HepG2 (cell line): ENCODE data around the gene SLC25A45. TPM values are rescaled to one million over a fixed set of nuclear protein-coding genes. Genes with fewer than 3 reads are reported as not detected.

Experiments used
- AGO1 ChIP-seq: fragments of 200-400 bp; formaldehyde crosslinking; IDR thresholded peaks from 2 replicates; pipeline ENCODE4 v1.6.1; 2017; ENCODE audit warnings: mild to moderate bottlenecking, low read depth, low read length, moderate library complexity; ENCODE audit not compliant: poor library complexity, severe bottlenecking
- AGO2 ChIP-seq: fragments of 200-400 bp; formaldehyde crosslinking; optimal IDR thresholded peaks from 2 replicates; pipeline ENCODE3; 2017; ENCODE audit warnings: mild to moderate bottlenecking, low read depth, low read length, moderate library complexity
- ATF7 ChIP-seq, 2 experiments: fragments of 450-650 bp in 1 of 2; sonication (generic) in 1 of 2; formaldehyde crosslinking in 1 of 2; IDR thresholded peaks; 2 replicates each; pipeline versions ENCODE4 v1.4.0 to v1.6.1; 2016 to 2020; ENCODE audit warnings: antibody characterized with exemption in 1 of 2, mild to moderate bottlenecking in 1 of 2, missing genetic modification reagents in 1 of 2
- BRCA1 ChIP-seq: sonication (generic); formaldehyde crosslinking; IDR thresholded peaks from 2 replicates; pipeline ENCODE4 v1.4.0; 2020; ENCODE audit warnings: missing genetic modification reagents
- CEBPG ChIP-seq: IDR thresholded peaks from 2 replicates; pipeline ENCODE4 v1.6.1; 2016
- HOXA9 ChIP-seq: sonication (generic); formaldehyde crosslinking; IDR thresholded peaks from 2 replicates; pipeline ENCODE4 v1.8.1; 2022; ENCODE audit warnings: missing genetic modification reagents, mild to moderate bottlenecking, moderate library complexity, borderline replicate concordance
- KMT2A ChIP-seq: sonication (generic); formaldehyde crosslinking; IDR thresholded peaks from 2 replicates; pipeline ENCODE4 v1.4.0; 2020; ENCODE audit warnings: missing genetic modification reagents
- LCORL ChIP-seq, 2 experiments: fragments of 450-650 bp in 1 of 2; sonication (generic) in 1 of 2; formaldehyde crosslinking in 1 of 2; IDR thresholded peaks; 2 replicates each; pipeline versions ENCODE4 v1.5.0 to v1.6.1; 2017 to 2020; ENCODE audit warnings: antibody characterized with exemption in 1 of 2, missing genetic modification reagents in 1 of 2
- PAF1 ChIP-seq: IDR thresholded peaks from 2 replicates; pipeline ENCODE4 v1.6.1; 2016; ENCODE audit warnings: missing genetic modification reagents, missing compliant biosample characterization
- POLR2G ChIP-seq: fragments of 200-400 bp; formaldehyde crosslinking; IDR thresholded peaks from 2 replicates; pipeline ENCODE4 v1.6.1; 2018; ENCODE audit warnings: mild to moderate bottlenecking, low read depth, low read length, moderate library complexity
- RBFOX2 ChIP-seq: fragments of 200-400 bp; formaldehyde crosslinking; IDR thresholded peaks from 2 replicates; pipeline ENCODE4 v1.6.1; 2017; ENCODE audit warnings: low read depth, mild to moderate bottlenecking, low read length
- SIN3A ChIP-seq: IDR thresholded peaks from 2 replicates; pipeline ENCODE4 v1.6.1; 2011; ENCODE audit warnings: low read depth, mild to moderate bottlenecking, control low read depth, low read length, borderline replicate concordance
- TEAD3 ChIP-seq: optimal IDR thresholded peaks from 2 replicates; pipeline ENCODE3; 2016; ENCODE audit warnings: borderline replicate concordance
- ZBTB1 ChIP-seq: sonication (generic); formaldehyde crosslinking; IDR thresholded peaks from 2 replicates; pipeline ENCODE4 v1.4.0; 2020; ENCODE audit warnings: missing genetic modification reagents, borderline replicate concordance
- ZFP36L1 ChIP-seq: sonication (generic); formaldehyde crosslinking; IDR thresholded peaks from 2 replicates; pipeline ENCODE4 v1.8.0; 2022; ENCODE audit warnings: mild to moderate bottlenecking, missing genetic modification reagents, moderate library complexity
- ZNF501 ChIP-seq: sonication (generic); formaldehyde crosslinking; IDR thresholded peaks from 2 replicates; pipeline ENCODE4 v1.5.1; 2020; ENCODE audit warnings: mild to moderate bottlenecking, moderate library complexity, missing genetic modification reagents
- ZNF839 ChIP-seq: sonication (generic); formaldehyde crosslinking; IDR thresholded peaks from 2 replicates; pipeline ENCODE4 v1.4.0; 2020; ENCODE audit warnings: missing genetic modification reagents, mild to moderate bottlenecking, borderline replicate concordance
- polyA plus RNA-seq, 8 experiments: library from polyadenylated mRNA; depleted of rRNA in 3 of 8; stranded (reverse) in 7 of 8; unstranded in 1 of 8; fragments of >200 nt; fragmentation: Illumina TruSeq in 4 of 8; extraction: Trizol in 4 of 8; gene quantifications; 2 replicates each; pipeline versions ENCODE4 v1.2.1 to v1.2.3, GENCODE V29; 2011 to 2016; ENCODE audit warnings: low read depth in 4 of 8, missing spikeins in 1 of 8, mixed read lengths in 1 of 8; ENCODE audit not compliant: insufficient read depth in 1 of 8
- total RNA-seq, 5 experiments: library from RNA; depleted of rRNA; stranded (reverse); fragments of >200 nt; fragmentation: Illumina TruSeq; extraction: Trizol; gene quantifications; 2 replicates each; pipeline ENCODE4 v1.2.3, GENCODE V29; 2016; ENCODE audit warnings: low read depth in 1 of 5
- TF ChIP-seq, protein P1 (sequence below): sonication (generic); formaldehyde crosslinking; IDR thresholded peaks from 2 replicates; pipeline ENCODE4 v1.4.0; 2020; ENCODE audit warnings: mild to moderate bottlenecking, missing genetic modification reagents
- TF ChIP-seq, protein P2 (sequence below): sonication (generic); formaldehyde crosslinking; IDR thresholded peaks from 2 replicates; pipeline ENCODE4 v1.4.0; 2020; ENCODE audit warnings: missing genetic modification reagents, borderline replicate concordance
- TF ChIP-seq, protein P3 (sequence below): sonication (generic); formaldehyde crosslinking; IDR thresholded peaks from 2 replicates; pipeline ENCODE4 v1.5.1; 2020; ENCODE audit warnings: mild to moderate bottlenecking, missing genetic modification reagents, moderate library complexity

The SLC25A45 gene
- total and polyA plus RNA-seq, 2 of the 13 experiments (the other 11 are each of a cell fraction or from before 2014, with no cell fraction given), result 1.2 to 3.4 TPM

DNA sequence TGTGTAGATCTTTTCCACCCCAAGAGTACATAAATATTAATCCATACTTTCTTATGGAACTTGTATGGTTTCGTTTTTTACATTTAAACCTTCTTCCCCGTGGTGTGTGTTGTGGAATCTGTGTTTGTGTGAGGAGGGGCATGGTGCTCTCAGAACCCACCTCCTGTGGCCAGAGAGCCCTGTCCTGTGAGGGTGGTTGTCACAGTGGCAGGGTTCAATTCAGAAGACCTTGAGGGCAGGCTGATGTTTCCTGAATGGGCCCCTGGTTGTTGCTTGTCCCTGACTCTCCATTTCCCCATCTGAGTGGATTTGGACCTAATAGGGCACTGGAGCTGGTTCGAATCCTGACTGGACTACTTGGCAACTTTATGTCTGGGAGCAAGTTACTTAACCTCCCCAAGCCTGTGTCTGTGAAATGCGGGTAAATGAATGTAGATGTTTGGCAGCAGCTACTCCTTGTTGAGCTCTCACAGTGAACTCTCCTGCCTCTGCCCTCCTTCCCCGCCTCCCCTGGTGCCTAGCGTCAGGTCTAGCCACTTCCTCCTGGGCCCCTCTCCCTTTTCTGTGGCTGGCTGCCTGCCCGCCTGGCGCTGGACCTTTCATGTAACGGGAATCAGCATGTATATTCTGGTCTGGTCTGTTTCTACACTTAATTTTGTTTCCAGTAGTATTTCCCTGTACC is 47.4 kb upstream of the SLC25A45 start (continued):
- TF ChIP-seq HOXA9 (CRISPR knock-in tag), result no peak
- peak; percentile 96 for TF ChIP-seq POLR2G
- peak; percentile 88; the same call in 1 of the 2 replicates for TF ChIP-seq PAF1 (CRISPR knock-in tag)
- TF ChIP-seq ZBTB1 (CRISPR knock-in tag), result no peak
- no peak for TF ChIP-seq BRCA1 (CRISPR knock-in tag)
- peak; percentile 28; the same call in 1 of the 2 replicates for TF ChIP-seq ZFP36L1 (CRISPR knock-in tag)
- peak; percentile 51 for TF ChIP-seq AGO1
- TF ChIP-seq ZNF501 (CRISPR knock-in tag), result no peak
- TF ChIP-seq SIN3A, result 0 out of 2 replicates have a peak, but pooled peaks have one; percentile 32
- peak; percentile 21 for TF ChIP-seq TEAD3 (CRISPR knock-in tag)
- TF ChIP-seq, protein P1, sequence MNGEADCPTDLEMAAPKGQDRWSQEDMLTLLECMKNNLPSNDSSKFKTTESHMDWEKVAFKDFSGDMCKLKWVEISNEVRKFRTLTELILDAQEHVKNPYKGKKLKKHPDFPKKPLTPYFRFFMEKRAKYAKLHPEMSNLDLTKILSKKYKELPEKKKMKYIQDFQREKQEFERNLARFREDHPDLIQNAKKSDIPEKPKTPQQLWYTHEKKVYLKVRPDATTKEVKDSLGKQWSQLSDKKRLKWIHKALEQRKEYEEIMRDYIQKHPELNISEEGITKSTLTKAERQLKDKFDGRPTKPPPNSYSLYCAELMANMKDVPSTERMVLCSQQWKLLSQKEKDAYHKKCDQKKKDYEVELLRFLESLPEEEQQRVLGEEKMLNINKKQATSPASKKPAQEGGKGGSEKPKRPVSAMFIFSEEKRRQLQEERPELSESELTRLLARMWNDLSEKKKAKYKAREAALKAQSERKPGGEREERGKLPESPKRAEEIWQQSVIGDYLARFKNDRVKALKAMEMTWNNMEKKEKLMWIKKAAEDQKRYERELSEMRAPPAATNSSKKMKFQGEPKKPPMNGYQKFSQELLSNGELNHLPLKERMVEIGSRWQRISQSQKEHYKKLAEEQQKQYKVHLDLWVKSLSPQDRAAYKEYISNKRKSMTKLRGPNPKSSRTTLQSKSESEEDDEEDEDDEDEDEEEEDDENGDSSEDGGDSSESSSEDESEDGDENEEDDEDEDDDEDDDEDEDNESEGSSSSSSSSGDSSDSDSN (CRISPR knock-in tag), result peak; percentile 37; the same call in 1 of the 2 replicates
- 0 out of 2 replicates have a peak, but pooled peaks have one; percentile 32 for TF ChIP-seq KMT2A (CRISPR knock-in tag)
- TF ChIP-seq LCORL (IDR thresholded peaks at IDR 0.05), result no peak
- peak; percentile 47; the same call in 1 of the 2 replicates for TF ChIP-seq LCORL (CRISPR knock-in tag; IDR thresholded peaks at IDR 0.05)
- TF ChIP-seq RBFOX2, result peak; percentile 81
- no peak for TF ChIP-seq ATF7 (IDR thresholded peaks at IDR 0.05)
- TF ChIP-seq ATF7 (CRISPR knock-in tag; IDR thresholded peaks at IDR 0.05), result no peak
- peak; percentile 91 for TF ChIP-seq AGO2
- TF ChIP-seq, protein P2, sequence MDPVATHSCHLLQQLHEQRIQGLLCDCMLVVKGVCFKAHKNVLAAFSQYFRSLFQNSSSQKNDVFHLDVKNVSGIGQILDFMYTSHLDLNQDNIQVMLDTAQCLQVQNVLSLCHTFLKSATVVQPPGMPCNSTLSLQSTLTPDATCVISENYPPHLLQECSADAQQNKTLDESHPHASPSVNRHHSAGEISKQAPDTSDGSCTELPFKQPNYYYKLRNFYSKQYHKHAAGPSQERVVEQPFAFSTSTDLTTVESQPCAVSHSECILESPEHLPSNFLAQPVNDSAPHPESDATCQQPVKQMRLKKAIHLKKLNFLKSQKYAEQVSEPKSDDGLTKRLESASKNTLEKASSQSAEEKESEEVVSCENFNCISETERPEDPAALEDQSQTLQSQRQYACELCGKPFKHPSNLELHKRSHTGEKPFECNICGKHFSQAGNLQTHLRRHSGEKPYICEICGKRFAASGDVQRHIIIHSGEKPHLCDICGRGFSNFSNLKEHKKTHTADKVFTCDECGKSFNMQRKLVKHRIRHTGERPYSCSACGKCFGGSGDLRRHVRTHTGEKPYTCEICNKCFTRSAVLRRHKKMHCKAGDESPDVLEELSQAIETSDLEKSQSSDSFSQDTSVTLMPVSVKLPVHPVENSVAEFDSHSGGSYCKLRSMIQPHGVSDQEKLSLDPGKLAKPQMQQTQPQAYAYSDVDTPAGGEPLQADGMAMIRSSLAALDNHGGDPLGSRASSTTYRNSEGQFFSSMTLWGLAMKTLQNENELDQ, result no peak
- 0 out of 2 replicates have a peak, but pooled peaks have one; percentile 47 for TF ChIP-seq ZNF839 (CRISPR knock-in tag)
- TF ChIP-seq CEBPG, result no peak
- TF ChIP-seq, protein P3, sequence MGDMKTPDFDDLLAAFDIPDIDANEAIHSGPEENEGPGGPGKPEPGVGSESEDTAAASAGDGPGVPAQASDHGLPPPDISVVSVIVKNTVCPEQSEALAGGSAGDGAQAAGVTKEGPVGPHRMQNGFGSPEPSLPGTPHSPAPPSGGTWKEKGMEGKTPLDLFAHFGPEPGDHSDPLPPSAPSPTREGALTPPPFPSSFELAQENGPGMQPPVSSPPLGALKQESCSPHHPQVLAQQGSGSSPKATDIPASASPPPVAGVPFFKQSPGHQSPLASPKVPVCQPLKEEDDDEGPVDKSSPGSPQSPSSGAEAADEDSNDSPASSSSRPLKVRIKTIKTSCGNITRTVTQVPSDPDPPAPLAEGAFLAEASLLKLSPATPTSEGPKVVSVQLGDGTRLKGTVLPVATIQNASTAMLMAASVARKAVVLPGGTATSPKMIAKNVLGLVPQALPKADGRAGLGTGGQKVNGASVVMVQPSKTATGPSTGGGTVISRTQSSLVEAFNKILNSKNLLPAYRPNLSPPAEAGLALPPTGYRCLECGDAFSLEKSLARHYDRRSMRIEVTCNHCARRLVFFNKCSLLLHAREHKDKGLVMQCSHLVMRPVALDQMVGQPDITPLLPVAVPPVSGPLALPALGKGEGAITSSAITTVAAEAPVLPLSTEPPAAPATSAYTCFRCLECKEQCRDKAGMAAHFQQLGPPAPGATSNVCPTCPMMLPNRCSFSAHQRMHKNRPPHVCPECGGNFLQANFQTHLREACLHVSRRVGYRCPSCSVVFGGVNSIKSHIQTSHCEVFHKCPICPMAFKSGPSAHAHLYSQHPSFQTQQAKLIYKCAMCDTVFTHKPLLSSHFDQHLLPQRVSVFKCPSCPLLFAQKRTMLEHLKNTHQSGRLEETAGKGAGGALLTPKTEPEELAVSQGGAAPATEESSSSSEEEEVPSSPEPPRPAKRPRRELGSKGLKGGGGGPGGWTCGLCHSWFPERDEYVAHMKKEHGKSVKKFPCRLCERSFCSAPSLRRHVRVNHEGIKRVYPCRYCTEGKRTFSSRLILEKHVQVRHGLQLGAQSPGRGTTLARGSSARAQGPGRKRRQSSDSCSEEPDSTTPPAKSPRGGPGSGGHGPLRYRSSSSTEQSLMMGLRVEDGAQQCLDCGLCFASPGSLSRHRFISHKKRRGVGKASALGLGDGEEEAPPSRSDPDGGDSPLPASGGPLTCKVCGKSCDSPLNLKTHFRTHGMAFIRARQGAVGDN, result peak; percentile 45
